Activated CD8-positive, alpha-beta T cell treated with anti-CD3 and anti-CD28 coated beads, Interleukin-2, amount 10 ng/mL, durations not matched to agents 7 days and 5 days (primary cell): Measurements from ENCODE around the gene FOXK2. TPM values are rescaled to one million over a fixed set of nuclear protein-coding genes. Genes with fewer than 3 reads are reported as not detected.
"Not testable (repeated sequence)": the region's sequence is repeated elsewhere in the genome, so short reads cannot be mapped to it uniquely, and the experiment has no call there.

Source experiments
- ATAC-seq: fragments of 150-1000 bp; cut with Tn5 transposase; one replicate; pipeline ENCODE4 v1.10.0; 2021; ENCODE audit warnings: moderate library complexity
- CTCF ChIA-PET: fragments of 350-600 bp; sonication (Branson Sonifier 250); formaldehyde crosslinking; loops from one replicate; lab custom pipeline; 2021; ENCODE audit warnings: antibody characterized with exemption; lab: Charles Lee
- POLR2A ChIA-PET: fragments of 350-600 bp; sonication (Branson Sonifier 250); formaldehyde crosslinking; loops from one replicate; lab custom pipeline; 2021; ENCODE audit warnings: antibody characterized with exemption; lab: Charles Lee
- DNase-seq: peaks from one replicate; pipeline ENCODE4 v3.0.0-alpha.2; 2020
- H3K27ac Mint-ChIP-seq: one replicate; pipeline ENCODE4 v1.8.0; 2021; ENCODE audit warnings: mild to moderate bottlenecking, mixed read lengths
- H3K27me3 Mint-ChIP-seq: one replicate; pipeline ENCODE4 v1.8.0; 2021; ENCODE audit warnings: low read depth, mixed read lengths
- H3K36me3 Mint-ChIP-seq: one replicate; pipeline ENCODE4 v1.8.0; 2021; ENCODE audit warnings: low read depth, mixed read lengths
- H3K4me1 Mint-ChIP-seq: one replicate; pipeline ENCODE4 v1.8.0; 2021; ENCODE audit warnings: low read depth, mixed read lengths
- H3K4me3 Mint-ChIP-seq: one replicate; pipeline ENCODE4 v1.8.0; 2021; ENCODE audit warnings: mild to moderate bottlenecking, mixed read lengths
- H3K9me3 Mint-ChIP-seq: one replicate; pipeline ENCODE4 v1.8.0; 2022; ENCODE audit warnings: mixed read lengths; ENCODE audit not compliant: insufficient read depth
- total RNA-seq, 2 experiments: library from RNA; stranded (reverse); gene quantifications; one replicate each; pipeline ENCODE4 v1.2.3, GENCODE V29; 2021

FOXK2 gene
- total RNA-seq, 2 experiments from 2014 or later, result 62.3 to 65.3 TPM

- H3K9me3 Mint-ChIP-seq, result no peaks in the 10 kb centered on the region
- peak; percentile 71 for ATAC-seq
- ChIA-PET POLR2A (interaction anchor here (0.9 to 1.3 kb wide), 3 partner anchors 23 to 69 kb away, joined by 3 to 4 read pairs (median 4); no protein-coding TSS in a partner anchor), CTCF (interaction anchor here (1.1 kb wide), 1 partner anchor 144 kb away, joined by 3 read pairs; no protein-coding TSS in a partner anchor)
- peak; percentile 93 for DNase-seq
- peak overlapping the region; percentile 62 for H3K4me3 Mint-ChIP-seq
- peak overlapping the region; percentile 81 for H3K27ac Mint-ChIP-seq
- H3K36me3 Mint-ChIP-seq, result no peaks in the 10 kb centered on the region
- peaks cover 48% of the 10 kb centered on the region for H3K4me1 Mint-ChIP-seq
- H3K27me3 Mint-ChIP-seq, result no peaks in the 10 kb centered on the region
Observed at GRCh38 chr17:82496529-82497434, 22.8 kb upstream of the FOXK2 start.

GRCh38 chr17:82497483-82498405 is 21.8 kb upstream of the FOXK2 start:
- DNase-seq (peak; percentile 58), ATAC-seq (peak; percentile 17)
- Mint-ChIP-seq H3K4me3 (peak overlapping the region; percentile 82), H3K36me3 (no peaks in the 10 kb centered on the region), H3K9me3 (no peaks in the 10 kb centered on the region), H3K27ac (peak overlapping the region; percentile 83), H3K4me1 (peaks cover 47% of the 10 kb centered on the region), H3K27me3 (no peaks in the 10 kb centered on the region)
- ChIA-PET POLR2A (interaction anchor here (0.9 to 1.3 kb wide), 4 partner anchors 21 to 70 kb away, joined by 3 to 4 read pairs (median 4); partner anchors contain the start of gene FOXK2), CTCF (interaction anchor here (0.7 to 0.8 kb wide), 2 partner anchors 10 to 56 kb away, joined by 3 read pairs; no protein-coding TSS in a partner anchor)

- DNase-seq (no peak), ATAC-seq (no peak)
- H3K9me3 Mint-ChIP-seq, result no peaks in the 10 kb centered on the region
- H3K36me3 Mint-ChIP-seq, result no peaks in the 10 kb centered on the region
- peaks cover 19% of the 10 kb centered on the region for H3K4me1 Mint-ChIP-seq
- H3K27me3 Mint-ChIP-seq, result no peaks in the 10 kb centered on the region
- H3K27ac Mint-ChIP-seq, result no peak overlapping the region
- ChIA-PET CTCF (no interaction called here), POLR2A (no interaction called here)
- no peak overlapping the region for H3K4me3 Mint-ChIP-seq
Observed at GRCh38 chr17:82502207-82502606, 17.3 kb upstream of the FOXK2 start.

- no peaks in the 10 kb centered on the region for H3K27me3 Mint-ChIP-seq
- ChIA-PET POLR2A (interaction anchor here (1.3 to 1.4 kb wide), 2 partner anchors 16 to 44 kb away, joined by 3 to 5 read pairs; partner anchors contain the start of gene NARF), CTCF (interaction anchor here (0.8 to 1.1 kb wide), 3 partner anchors 9 to 12 kb away, joined by 3 read pairs; no protein-coding TSS in a partner anchor)
- H3K9me3 Mint-ChIP-seq, result no peaks in the 10 kb centered on the region
- no peaks in the 10 kb centered on the region for H3K36me3 Mint-ChIP-seq
- no peak overlapping the region for H3K27ac Mint-ChIP-seq
- H3K4me1 Mint-ChIP-seq, result peaks cover 12% of the 10 kb centered on the region
- DNase-seq (no peak), ATAC-seq (no peak)
- no peak overlapping the region for H3K4me3 Mint-ChIP-seq
Observed at GRCh38 chr17:82503094-82503727, 16.3 kb upstream of the FOXK2 start.

- Mint-ChIP-seq H3K27ac (no peak overlapping the region), H3K4me1 (peaks cover 11% of the 10 kb centered on the region), H3K36me3 (no peaks in the 10 kb centered on the region), H3K4me3 (no peak overlapping the region), H3K9me3 (no peaks in the 10 kb centered on the region), H3K27me3 (no peaks in the 10 kb centered on the region)
- POLR2A ChIA-PET, result interaction anchor here (1.3 to 1.4 kb wide), 2 partner anchors 15 to 45 kb away, joined by 3 to 5 read pairs; partner anchors contain the start of gene NARF
- ATAC-seq (no peak), DNase-seq (no peak)
- CTCF ChIA-PET, result interaction anchor here (0.8 to 1.1 kb wide), 3 partner anchors 9 to 11 kb away, joined by 3 read pairs; no protein-coding TSS in a partner anchor
Observed at GRCh38 chr17:82503728-82504308, 15.7 kb upstream of the FOXK2 start.

GRCh38 chr17:82505296-82505695 is 14.2 kb upstream of the FOXK2 start:
- Mint-ChIP-seq H3K27ac (no peak overlapping the region), H3K4me1 (peaks cover 5% of the 10 kb centered on the region), H3K4me3 (no peak overlapping the region), H3K9me3 (no peaks in the 10 kb centered on the region), H3K27me3 (no peaks in the 10 kb centered on the region), H3K36me3 (no peaks in the 10 kb centered on the region)
- ChIA-PET POLR2A (no interaction called here), CTCF (no interaction called here)
- no peak for DNase-seq
- ATAC-seq, result no peak

GRCh38 chr17:82506402-82506801 is 13.1 kb upstream of the FOXK2 start:
- ChIA-PET POLR2A (interaction anchor here (1.7 kb wide), 1 partner anchor 13 kb away, joined by 4 read pairs; the partner anchor contains the start of gene FOXK2), CTCF (interaction anchor here (1.2 kb wide), 1 partner anchor 12 kb away, joined by 3 read pairs; no protein-coding TSS in a partner anchor)
- not testable (repeated sequence) for ATAC-seq, H3K27ac Mint-ChIP-seq, H3K9me3 Mint-ChIP-seq, H3K4me1 Mint-ChIP-seq, H3K4me3 Mint-ChIP-seq, DNase-seq, H3K27me3 Mint-ChIP-seq, H3K36me3 Mint-ChIP-seq

- DNase-seq, result no peak
- no peak for ATAC-seq
- no peaks in the 10 kb centered on the region for H3K36me3 Mint-ChIP-seq
- POLR2A ChIA-PET, result interaction anchor here (1.7 kb wide), 1 partner anchor 11 kb away, joined by 4 read pairs; the partner anchor contains the start of gene FOXK2
- CTCF ChIA-PET, result interaction anchor here (0.8 to 1.6 kb wide), 2 partner anchors 10 to 83 kb away, joined by 3 read pairs; no protein-coding TSS in a partner anchor
- H3K4me1 Mint-ChIP-seq, result peaks cover 7% of the 10 kb centered on the region
- H3K27ac Mint-ChIP-seq, result no peak overlapping the region
- no peak overlapping the region for H3K4me3 Mint-ChIP-seq
- H3K27me3 Mint-ChIP-seq, result no peaks in the 10 kb centered on the region
- no peaks in the 10 kb centered on the region for H3K9me3 Mint-ChIP-seq
Observed at GRCh38 chr17:82507631-82508175, 11.8 kb upstream of the FOXK2 start.

GRCh38 chr17:82511642-82512041 is 7.9 kb upstream of the FOXK2 start:
- H3K9me3 Mint-ChIP-seq, H3K36me3 Mint-ChIP-seq, H3K4me1 Mint-ChIP-seq, H3K4me3 Mint-ChIP-seq, H3K27me3 Mint-ChIP-seq, POLR2A ChIA-PET, DNase-seq, H3K27ac Mint-ChIP-seq, ATAC-seq, CTCF ChIA-PET: not testable (repeated sequence)

- H3K27ac Mint-ChIP-seq, H3K4me3 Mint-ChIP-seq, H3K9me3 Mint-ChIP-seq, DNase-seq, H3K4me1 Mint-ChIP-seq, POLR2A ChIA-PET, ATAC-seq, H3K36me3 Mint-ChIP-seq, H3K27me3 Mint-ChIP-seq: not testable (repeated sequence)
- CTCF ChIA-PET, result interaction anchor here (1.0 to 1.5 kb wide), 2 partner anchors 10 to 78 kb away, joined by 3 read pairs; no protein-coding TSS in a partner anchor
Observed at GRCh38 chr17:82513864-82514263, 5.7 kb upstream of the FOXK2 start.
